ENCODE measurements around the gene LRRC74B.
"Not testable (repeated sequence)": the region's sequence is repeated elsewhere in the genome, so short reads cannot be mapped to it uniquely, and the experiment has no call there.

LRRC74B gene

DNA sequence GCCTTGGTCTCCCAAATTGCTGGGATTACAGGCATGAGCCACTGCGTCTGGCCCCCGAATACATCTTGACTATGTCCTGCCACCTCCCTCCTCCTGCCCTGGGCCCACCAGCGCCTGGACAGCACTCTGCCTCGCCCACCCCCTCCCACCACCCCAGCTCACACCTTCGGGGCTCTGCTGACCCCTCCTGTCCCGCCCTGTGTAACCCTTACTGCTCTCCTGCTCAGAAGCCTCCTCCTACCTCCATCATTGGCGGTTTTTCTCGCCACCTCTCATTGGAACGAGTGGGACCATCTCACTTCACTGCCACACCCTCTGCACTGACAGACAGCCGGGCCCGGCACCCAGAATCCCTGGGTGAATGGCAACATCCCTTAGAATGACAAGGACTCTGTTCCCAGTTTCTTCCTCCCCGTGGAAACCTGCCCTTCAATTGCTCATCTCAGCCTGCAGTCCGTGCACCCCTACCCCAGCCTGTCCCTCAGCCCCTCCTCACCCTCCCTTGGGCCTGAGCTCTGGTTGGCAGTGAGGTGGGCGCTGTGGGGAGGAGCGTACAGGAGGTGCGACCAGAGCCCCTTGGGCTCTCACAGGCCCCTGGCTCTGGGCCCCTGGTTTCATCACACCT is 32.2 kb downstream of the LRRC74B start:
- no peak for DNase-seq (ENCODE audit: low spot score)

- DNase-seq (ENCODE audit: low spot score) = no peak
Measured at GRCh38 chr22:21078916-21079315, 33.2 kb downstream of the LRRC74B start.

DNA sequence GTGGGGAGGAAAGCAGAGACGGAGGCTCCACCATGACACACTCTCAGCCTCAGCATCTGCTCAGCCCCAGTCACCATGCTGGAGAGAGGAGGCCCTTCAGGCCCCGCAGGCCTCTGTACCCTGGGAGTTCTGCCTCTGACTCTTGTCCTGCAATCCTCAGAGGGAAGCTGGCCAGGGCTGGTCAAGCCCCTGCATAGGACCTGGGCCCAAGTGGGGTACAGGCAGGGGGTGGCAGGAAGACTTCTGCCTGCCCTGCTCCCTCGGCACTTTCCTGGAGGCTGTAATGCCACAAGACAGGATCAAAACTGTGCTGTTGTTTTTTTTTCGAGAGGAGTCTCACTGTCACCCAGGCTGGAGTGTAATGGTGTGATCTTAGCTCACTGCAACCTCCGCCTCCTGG is 33.7 kb downstream of the LRRC74B start:
- DNase-seq (ENCODE audit: low spot score) = no peak

GRCh38 chr22:21080435-21081137 is 34.8 kb downstream of the LRRC74B start:
- DNase-seq (ENCODE audit: low spot score) = no peak

- no peak for DNase-seq (ENCODE audit: low spot score)
Measured at GRCh38 chr22:21082248-21082647, 36.5 kb downstream of the LRRC74B start.

GRCh38 chr22:21087119-21087518 is 41.4 kb downstream of the LRRC74B start:
- no peak for DNase-seq (ENCODE audit: low spot score)

DNA sequence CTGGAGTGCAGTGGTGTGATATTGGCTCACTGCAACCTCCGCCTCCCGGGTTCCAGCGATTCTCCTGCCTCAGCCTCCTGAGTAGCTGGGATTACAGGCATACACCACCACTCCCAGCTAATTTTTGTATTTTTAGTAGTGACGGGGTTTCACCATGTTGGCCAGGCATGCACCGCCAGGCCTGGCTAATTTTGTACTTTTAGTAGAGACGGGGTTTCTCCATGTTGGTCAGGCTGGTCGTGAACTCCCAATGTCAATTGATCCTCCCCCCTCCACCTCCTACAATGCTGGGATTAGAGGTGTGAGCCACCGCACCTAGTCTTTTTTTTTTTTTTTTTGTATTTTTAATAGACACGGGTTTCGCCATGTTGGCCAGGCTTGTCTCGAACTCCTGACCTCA is 42.2 kb downstream of the LRRC74B start:
- DNase-seq (ENCODE audit: low spot score) = not testable (repeated sequence)

DNA sequence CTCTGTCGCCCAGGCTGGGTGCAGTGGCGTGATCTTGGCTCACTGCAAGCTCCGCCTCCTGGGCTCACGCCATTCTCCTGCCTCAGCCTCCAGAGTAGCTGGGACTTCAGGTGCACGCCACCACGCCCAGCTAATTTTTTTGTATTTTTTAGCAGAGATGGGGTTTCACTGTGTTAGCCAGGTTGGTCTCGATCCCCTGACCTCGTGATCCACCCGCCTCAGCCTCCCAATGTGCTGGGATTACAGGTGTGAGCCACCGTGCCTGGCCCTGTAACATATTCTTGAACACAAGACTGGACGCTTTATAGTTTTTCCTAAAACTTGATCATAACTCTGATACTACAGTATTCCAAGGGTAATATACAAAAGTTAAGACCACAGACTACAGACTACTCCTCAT is 45.5 kb downstream of the LRRC74B start:
- DNase-seq (ENCODE audit: low spot score) = not testable (repeated sequence)

DNA sequence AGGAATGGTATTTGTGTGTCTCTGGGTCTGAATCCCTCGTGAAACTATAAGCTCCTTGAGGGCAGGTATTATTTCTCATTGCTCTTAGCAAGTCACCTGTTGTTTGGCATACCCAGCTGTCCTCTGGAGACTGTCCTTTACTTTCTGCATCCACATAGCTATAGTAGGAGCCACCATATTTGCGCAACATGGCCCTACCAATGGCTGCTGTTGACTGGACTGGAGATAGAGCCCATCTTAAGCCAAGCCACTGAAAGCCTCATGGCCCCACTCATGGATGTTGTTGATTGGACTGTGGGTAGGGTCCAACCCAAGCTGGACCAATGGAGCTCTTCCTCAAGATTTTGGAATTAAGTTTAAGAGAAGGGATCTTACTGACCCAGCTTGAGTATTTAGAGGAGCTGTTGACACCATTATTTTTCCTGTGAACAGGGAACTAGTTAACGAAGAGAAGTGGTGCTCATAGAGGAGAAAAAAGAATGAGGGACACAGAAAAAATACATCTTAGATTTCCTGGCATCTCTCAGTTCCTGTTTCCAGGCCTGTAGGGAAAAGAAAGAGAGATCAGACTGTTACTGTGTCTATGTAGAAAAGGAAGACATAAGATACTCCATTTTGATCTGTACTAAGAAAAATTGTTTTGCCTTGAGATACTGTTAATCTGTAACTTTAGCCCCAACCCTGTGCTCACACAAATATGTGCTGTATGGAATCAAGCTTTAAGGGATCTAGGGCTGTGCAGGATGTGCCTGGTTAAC is 47.2 kb downstream of the LRRC74B start:
- DNase-seq (ENCODE audit: low spot score) = no peak

GRCh38 chr22:21093555-21094137 is 47.9 kb downstream of the LRRC74B start:
- not testable (repeated sequence) for DNase-seq (ENCODE audit: low spot score)

DNA sequence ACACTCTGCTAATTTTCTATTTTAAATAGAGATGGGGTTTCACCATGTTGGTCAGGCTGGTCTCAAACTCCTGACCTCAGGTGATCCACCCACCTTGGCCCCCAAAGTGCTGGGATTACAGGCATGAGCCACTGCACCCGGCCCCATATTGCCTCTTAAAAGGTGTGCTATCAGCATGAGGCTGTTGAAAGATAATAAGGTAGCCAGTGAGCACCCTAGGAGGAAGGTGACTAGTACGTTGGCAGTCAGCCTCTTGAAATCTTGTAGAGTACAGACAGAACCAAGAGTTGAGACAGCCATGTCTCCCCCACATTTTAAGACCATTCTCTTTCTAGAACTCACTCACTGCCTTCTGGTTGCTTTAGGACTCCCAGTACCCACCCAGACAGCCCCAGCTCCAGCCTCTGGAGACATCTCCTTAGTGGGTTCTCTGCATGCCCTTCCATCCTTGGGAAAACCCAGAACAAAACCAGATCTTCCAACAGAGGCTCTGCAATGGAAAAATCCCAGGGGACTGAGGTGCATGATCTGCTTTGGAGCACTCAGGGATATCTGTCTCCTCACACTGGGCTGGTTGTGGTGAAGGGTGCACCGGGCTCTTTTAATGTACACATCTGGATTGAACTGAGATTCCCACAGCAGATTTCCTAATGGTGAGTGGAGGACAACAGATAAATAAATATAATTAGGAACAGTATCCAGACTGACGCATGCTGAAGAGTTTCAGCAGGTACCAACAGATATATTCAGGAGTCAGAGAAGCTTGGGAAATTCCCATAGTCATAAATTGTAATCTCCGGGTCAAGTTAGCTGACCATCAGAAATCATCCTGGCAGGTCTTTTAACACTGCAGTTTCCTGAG is 49.4 kb downstream of the LRRC74B start:
- DNase-seq (ENCODE audit: low spot score) = no peak

DNA sequence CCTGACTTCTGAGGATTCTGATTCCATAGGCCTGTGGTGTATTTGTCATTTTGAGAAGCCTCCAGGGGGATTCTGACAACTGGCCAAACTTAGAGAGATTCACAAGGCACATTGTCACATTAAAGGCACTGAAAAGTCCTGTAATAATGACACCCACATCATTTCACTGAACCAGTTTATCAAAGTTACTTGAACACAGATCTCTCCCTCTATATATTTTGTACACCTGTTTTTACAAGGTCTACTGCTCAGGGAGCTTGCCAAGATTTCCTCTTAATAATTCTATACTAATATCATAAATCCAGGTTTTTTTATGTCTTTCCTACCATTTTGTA is 50.0 kb downstream of the LRRC74B start:
- DNase-seq (ENCODE audit: low spot score) = no peak

DNA sequence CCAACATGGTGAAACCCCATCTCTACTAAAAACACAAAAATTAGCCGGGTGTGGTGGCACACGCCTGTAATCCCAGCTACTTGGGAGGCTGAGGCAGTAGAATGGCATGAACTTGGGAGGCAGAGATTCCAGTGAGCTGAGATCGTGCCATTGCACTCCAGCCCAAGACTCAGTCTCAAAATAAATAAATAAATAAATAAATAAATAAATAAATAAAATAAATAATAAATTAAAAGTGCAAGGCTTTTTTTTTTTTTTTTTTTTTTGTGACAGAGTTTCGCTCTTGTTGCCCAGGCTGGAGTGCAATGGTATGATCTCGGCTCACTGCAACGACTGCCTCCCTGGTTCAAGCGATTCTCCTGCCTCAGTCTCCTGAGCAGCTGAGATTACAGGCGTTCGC is 51.1 kb downstream of the LRRC74B start:
- DNase-seq (ENCODE audit: low spot score) = not testable (repeated sequence)

DNA sequence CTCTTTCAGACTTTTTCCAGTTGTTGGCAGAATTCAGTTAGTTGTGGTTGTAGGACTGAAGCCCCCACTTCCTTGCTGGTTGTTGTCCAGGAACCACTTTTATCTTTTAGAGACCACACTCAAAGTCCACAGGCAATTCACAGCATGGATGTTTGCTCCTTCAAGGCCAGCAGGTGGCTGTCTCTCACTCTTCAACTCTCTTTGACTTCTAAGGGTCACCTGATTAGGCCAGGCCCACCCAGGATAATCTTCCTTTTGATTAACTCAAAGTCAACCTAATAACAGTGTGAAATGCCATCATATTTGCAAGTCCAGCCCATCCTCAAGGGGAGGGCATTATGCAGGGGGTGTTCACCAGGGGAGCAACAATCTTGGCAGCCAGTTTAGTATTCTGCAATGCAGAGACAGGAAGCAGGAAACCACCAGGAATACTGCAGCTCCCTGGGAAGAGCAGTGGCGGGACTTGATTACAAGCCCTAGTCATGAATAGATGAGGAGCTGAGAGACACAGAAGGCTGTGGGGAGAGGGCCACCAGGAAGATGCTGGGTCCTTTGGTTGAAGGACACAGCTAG is 52.4 kb downstream of the LRRC74B start:
- no peak for DNase-seq (ENCODE audit: low spot score)

- no peak for DNase-seq (ENCODE audit: low spot score)
Measured at GRCh38 chr22:21099578-21099977, 53.8 kb downstream of the LRRC74B start.

DNA sequence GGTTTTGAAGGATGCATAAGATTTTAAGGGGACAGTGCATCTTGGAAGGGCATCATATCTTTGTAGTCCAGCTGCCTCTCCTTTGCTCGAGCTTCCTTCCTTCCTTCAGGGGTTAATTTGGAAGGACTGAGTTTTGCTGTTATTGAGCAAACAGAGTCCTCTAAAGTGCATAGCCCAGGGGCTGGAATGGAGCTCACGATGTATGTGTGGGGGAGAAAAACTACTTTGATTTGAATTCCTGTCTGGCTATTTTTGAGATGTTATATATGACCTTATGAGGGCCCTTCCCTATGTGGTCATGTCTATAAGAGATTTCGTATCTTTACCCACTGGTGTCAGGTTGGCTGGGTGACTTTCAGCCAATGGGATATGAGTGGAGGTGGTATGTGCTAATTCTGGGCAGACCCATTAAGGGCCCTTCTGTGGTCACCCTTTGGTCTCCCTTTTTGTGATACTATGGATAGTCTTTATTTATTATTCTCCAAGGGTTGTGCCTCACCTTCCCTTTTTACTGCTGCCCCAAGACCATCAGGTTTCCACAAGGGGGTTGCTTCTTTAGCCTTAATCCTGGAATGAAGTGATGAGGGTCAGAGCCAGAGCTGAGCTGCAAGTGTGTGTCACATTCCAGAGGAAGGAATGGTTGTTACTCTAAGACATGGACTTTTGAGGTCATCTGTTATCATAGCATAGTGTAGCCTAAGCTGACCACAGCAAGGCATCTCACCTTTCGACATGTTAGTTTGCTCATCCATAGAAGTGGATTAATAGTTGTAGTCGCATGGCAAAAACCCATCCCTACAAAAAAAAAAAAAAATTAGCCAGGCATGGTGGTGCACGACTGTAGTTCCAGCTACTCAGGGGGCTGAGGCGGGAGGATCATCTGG is 54.6 kb downstream of the LRRC74B start:
- DNase-seq (ENCODE audit: low spot score) = no peak

DNA sequence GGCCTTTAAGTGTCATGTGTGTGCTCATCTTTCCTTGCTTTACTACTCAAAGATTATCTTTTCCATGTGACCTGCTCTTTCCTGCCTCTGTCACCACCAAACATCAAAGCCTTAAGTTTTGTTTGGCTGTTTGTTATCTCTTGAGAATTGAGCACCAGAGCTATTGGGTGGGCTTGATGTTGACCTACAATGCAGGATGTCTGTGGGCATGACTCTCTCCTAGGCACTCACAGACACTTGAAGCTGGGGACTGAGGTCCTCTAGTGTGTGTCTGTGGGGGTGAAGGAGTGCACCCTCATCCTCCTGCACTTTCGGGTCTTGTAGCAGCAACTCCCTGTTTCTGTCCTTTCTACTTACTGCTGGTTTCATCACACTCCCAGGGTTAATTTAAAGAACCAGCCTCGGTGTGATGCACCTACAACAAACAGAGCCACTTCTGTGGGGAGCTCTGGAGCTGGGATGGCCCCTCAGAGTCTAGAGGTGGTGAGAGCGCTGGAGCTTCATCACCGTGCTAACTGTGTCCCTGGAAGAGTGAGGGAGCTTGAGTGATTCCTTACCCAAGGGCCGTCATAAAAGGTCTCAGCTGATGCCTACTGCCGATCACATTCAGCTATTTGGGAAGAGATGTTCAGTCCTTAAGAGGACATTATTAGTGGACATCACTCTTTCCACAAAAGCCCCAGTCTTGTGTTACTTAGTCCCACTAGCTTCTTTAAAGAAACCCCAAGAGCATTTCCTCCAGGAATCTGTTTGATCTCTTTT is 56.3 kb downstream of the LRRC74B start:
- no peak for DNase-seq (ENCODE audit: low spot score)

- peak; percentile 86 for DNase-seq (ENCODE audit: low spot score)
Measured at GRCh38 chr22:21102659-21103267, 57.0 kb downstream of the LRRC74B start.

- DNase-seq (ENCODE audit: low spot score) = no peak
Measured at GRCh38 chr22:21103633-21104032, 57.9 kb downstream of the LRRC74B start.
